GM18519 (cell line): ENCODE results near the gene TAF5L.
"Not testable (repeated sequence)": the region's sequence is repeated elsewhere in the genome, so short reads cannot be mapped to it uniquely, and the experiment has no call there.

Experiments
- ATAC-seq: cut with Tn5 transposase; IDR thresholded peaks from one replicate; pipeline ENCODE4 v1.9.1; 2021; ENCODE audit warnings: mild to moderate bottlenecking, moderate library complexity; ENCODE audit not compliant: unreplicated experiment, low FRiP score

TAF5L gene

GRCh38 chr1:229574679-229575442 is 51.1 kb downstream of the TAF5L start:
- no peak for ATAC-seq

- ATAC-seq, result no peak
Measured at GRCh38 chr1:229572286-229572685, 53.6 kb downstream of the TAF5L start.

GRCh38 chr1:229570891-229571516 is 54.9 kb downstream of the TAF5L start:
- no peak for ATAC-seq

GRCh38 chr1:229570305-229570704 is 55.6 kb downstream of the TAF5L start:
- ATAC-seq, result no peak

- no peak for ATAC-seq
Measured at GRCh38 chr1:229567109-229567868, 58.6 kb downstream of the TAF5L start.

GRCh38 chr1:229563701-229564100 is 62.2 kb downstream of the TAF5L start:
- ATAC-seq, result no peak

- no peak for ATAC-seq
Measured at GRCh38 chr1:229563241-229563640, 62.7 kb downstream of the TAF5L start.

- ATAC-seq, result no peak
Measured at GRCh38 chr1:229562686-229563085, 63.2 kb downstream of the TAF5L start.

GRCh38 chr1:229561141-229561540 is 64.8 kb downstream of the TAF5L start:
- no peak for ATAC-seq

GRCh38 chr1:229560124-229560523 is 65.8 kb downstream of the TAF5L start:
- ATAC-seq, result not testable (repeated sequence)

GRCh38 chr1:229559336-229559801 is 66.6 kb downstream of the TAF5L start:
- ATAC-seq, result not testable (repeated sequence)

- peak; percentile 71 for ATAC-seq
Measured at GRCh38 chr1:229558460-229559335, 67.2 kb downstream of the TAF5L start, which contains the start of gene ABCB10. ABCB10 (minus strand) TSS chr1:229558707; CDS start chr1:229558652, 55 bp downstream.

GRCh38 chr1:229557913-229558414 is 68.0 kb downstream of the TAF5L start:
- peak; percentile 24 for ATAC-seq

GRCh38 chr1:229557200-229557850 is 68.6 kb downstream of the TAF5L start:
- no peak for ATAC-seq

GRCh38 chr1:229554886-229555621 is 70.9 kb downstream of the TAF5L start:
- ATAC-seq, result no peak

- no peak for ATAC-seq
Measured at GRCh38 chr1:229553621-229554130, 72.2 kb downstream of the TAF5L start.

GRCh38 chr1:229552732-229553131 is 73.2 kb downstream of the TAF5L start:
- no peak for ATAC-seq

- ATAC-seq, result no peak
Measured at GRCh38 chr1:229550812-229551567, 74.9 kb downstream of the TAF5L start.
